Islet precursor cell (in vitro differentiated cells): ENCODE results near the gene RAMP2.

Experiments used
- DNase-seq: peaks from one replicate; pipeline ENCODE4 v3.0.0-alpha.2; 2018

RAMP2 gene

GRCh38 chr17:42772945-42773289 lies 11.9 kb downstream of the RAMP2 start:
- DNase-seq = no peak

DNA sequence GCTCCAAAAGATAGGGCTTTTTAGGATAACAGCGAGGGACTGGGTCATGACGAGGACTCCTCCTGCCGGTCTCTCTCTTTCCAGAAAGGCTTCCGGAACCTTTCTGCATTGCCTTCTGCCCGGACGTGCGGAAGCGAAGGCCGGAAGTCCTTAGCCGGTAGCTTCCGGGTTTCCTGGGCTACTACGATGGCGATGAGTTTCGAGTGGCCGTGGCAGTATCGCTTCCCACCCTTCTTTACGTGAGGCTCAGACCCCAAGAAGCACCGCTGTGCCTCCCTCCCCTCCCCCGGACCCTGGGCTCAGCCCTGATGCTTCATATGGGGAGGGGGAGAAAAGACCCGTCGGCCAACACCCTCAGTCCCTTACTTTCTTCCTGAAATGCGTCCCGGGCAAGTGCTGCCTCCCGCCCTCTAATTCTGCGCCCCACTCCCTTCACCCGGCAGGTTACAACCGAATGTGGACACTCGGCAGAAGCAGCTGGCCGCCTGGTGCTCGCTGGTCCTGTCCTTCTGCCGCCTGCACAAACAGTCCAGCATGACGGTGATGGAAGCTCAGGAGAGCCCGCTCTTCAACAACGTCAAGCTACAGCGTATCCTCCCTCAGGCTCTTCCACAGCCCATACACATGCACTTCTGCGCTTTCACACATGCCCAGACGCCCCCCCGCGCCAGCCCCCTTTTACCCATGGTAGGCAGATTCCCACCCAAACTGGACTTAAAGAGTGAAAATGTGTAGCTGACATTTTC lies 12.4 kb downstream of the RAMP2 start, which contains the start of gene VPS25:
Gene VPS25 (plus strand): TSS at position 160 of the 746 bp plus-strand sequence. CDS start 27 bp downstream, at position 187.
- peak; percentile 94 for DNase-seq

- no peak for DNase-seq
Measured at GRCh38 chr17:42774066-42774745, 13.2 kb downstream of the RAMP2 start.

DNA sequence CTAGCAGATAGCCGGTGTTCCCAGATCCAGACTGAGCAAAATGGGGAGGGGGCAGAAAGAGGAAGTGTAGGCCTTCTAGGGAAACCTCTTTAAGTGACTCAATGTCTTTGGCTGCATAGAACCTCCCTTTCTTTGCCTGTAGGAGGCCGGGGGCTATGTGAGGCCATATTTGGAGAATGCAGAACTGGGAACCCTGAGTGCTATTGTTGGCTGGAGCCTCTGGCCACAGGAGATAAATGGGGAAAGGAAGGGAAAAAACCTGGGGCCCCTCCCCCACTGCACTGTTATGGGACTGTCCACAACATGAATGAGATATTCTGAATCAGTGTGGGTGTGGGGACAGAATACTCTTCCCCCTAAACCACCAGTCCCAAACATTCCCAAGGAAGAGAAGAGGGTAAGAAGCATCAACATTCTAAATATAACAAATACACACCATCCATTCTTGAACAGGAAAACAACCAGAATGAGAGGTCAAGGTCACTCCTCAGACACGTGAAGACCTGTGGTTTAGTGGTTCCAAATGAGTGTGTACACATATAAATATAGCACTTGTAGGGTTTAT lies 14.6 kb downstream of the RAMP2 start:
- DNase-seq = no peak

DNA sequence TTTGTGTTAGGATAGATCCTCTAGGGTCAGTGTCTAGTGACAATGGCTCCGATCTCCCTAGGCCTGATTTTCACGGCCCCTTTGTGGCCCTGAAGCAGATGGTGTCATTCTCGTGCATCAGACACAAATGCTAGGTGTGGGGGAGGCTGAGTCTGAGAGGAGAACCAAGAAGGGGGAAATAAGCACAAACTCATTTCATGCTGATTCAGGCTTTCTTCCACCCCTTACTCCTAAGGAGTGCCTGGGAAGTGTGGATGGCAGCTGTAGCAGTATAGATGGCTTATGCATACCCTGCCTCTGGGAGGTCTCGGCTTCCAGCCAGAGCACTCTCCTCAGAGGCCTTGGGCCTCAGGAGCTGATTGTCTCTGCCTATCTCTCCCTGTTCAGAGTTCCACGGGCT lies 17.5 kb downstream of the RAMP2 start:
- DNase-seq = no peak

DNA sequence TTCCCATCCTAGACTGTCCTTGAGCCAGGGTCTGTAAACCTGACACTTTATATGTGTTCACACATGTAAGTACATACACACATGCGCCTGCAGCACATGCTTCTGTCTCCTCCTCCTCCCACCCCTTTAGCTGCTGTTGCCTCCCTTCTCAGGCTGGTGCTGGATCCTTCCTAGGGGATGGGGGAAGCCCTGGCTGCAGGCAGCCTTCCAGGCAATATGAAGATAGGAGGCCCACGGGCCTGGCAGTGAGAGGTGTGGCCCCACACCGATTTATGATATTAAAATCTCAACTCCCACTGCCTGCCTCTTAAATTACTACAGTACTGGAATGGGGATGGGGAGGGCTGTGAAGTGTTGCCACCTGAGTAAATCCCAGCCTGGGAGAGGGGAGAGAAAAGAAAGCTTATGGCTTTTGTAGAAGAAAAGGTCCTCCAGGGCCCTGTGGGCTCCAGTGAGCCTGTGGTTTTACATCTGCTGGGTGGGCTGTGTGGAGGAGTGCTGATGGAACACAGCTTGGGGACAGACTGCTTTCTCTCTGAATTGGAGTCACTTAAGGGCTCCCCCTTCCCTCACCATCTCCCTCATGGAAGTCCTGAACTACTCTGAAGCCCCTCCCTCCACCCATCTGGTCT lies 18.4 kb downstream of the RAMP2 start:
- DNase-seq = no peak

GRCh38 chr17:42779936-42780850 lies 19.2 kb downstream of the RAMP2 start, which contains the start of gene WNK4:
TSS of gene WNK4 (plus strand) at chr17:42780610. CDS start at chr17:42780699, 89 bp downstream.
- DNase-seq = peak; percentile 87

GRCh38 chr17:42780851-42781638 lies 20.0 kb downstream of the RAMP2 start:
- no peak for DNase-seq

DNA sequence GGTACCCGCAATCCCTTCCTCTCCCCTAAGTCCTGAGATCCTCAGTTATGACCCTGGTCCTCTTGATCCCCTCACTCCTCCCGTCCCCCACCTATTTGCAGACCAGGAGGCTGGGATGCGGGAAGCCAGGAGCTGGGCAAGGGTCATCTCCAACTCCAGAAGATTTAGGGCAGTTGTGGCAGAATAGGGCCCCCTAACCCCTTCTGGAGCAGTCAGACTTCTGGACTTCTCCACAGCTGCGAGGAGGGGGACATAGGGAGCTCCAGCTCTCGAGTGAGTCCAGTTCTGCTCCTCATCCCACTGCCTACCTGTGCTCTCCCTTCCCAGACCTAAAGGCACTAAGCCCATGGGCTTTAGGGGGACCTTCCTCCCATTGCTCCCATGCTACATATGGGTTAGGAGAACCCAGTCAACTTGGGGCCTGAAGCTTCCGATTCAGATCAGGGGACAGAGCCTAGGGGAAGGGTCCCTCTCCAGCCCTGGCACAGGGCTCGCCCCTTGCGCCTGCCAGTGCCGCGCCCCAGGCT lies 20.7 kb downstream of the RAMP2 start:
- DNase-seq = no peak

GRCh38 chr17:42782166-42783061 lies 21.4 kb downstream of the RAMP2 start:
- DNase-seq = no peak

GRCh38 chr17:42783062-42783790 lies 22.2 kb downstream of the RAMP2 start:
- peak; percentile 92 for DNase-seq

DNA sequence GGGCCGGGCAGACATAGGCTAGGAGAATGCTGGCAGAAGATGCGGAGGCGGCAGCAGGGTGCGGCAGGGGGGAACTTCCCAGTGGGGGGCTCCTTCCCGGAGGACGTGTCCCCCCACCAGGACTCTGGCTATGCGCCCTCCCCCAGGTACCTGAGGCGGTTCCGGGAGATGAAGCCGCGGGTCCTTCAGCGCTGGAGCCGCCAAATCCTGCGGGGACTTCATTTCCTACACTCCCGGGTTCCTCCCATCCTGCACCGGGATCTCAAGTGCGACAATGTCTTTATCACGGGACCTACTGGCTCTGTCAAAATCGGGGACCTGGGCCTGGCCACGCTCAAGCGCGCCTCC lies 22.7 kb downstream of the RAMP2 start:
- no peak for DNase-seq

DNA sequence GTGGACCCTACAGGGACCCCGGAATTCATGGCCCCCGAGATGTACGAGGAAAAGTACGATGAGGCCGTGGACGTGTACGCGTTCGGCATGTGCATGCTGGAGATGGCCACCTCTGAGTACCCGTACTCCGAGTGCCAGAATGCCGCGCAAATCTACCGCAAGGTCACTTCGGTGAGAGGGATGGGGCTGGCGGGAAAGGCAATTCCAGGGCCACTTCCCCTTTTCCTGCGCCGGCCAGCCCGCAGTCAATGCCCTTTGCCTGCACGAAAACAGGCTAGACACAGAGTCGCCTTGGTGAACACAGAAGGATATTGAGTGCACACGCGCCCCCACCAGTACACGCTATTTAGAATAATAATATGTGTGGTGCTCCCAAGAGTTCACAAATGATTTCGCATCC lies 23.4 kb downstream of the RAMP2 start:
- DNase-seq = no peak

GRCh38 chr17:42784811-42785592 lies 24.0 kb downstream of the RAMP2 start:
- DNase-seq = no peak

DNA sequence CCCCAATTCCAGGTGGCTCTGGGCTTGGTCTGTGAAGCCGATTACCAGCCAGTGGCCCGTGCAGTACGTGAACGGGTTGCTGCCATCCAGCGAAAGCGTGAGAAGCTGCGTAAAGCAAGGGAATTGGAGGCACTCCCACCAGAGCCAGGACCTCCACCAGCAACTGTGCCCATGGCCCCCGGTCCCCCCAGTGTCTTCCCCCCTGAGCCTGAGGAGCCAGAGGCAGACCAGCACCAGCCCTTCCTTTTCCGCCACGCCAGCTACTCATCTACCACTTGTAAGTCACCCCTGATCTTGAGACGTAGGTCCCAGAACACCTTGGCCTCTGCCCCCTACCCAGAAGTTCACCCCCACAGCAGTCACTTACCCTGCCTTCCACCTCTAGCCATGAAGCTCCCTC lies 26.2 kb downstream of the RAMP2 start:
- no peak for DNase-seq

GRCh38 chr17:42791948-42792347 lies 30.9 kb downstream of the RAMP2 start:
- DNase-seq = no peak

GRCh38 chr17:42792545-42792944 lies 31.5 kb downstream of the RAMP2 start:
- DNase-seq = no peak

DNA sequence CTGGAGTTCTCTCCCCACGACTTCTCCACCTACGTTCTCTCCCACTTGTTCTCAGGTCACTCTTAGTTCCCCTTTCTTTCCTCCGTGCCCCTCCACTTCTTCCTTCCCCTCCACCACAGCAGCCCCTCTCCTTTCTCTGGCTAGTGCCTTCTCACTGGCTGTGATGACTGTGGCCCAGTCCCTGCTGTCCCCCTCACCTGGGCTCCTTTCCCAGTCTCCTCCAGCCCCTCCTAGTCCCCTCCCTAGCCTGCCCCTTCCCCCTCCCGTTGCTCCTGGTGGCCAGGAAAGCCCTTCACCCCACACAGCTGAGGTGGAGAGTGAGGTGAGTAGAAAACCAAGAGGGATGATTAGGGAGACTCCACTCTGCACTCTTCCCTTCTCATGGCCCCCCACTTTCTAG lies 34.0 kb downstream of the RAMP2 start:
- no peak for DNase-seq

GRCh38 chr17:42795465-42795864 lies 34.4 kb downstream of the RAMP2 start:
- no peak for DNase-seq
